ENCODE data around the gene VTI1A.

The VTI1A gene

GRCh38 chr10:112758961-112759360 lies 311.9 kb downstream of the VTI1A start:
- no peak for DNase-seq (ENCODE audit: low read depth)

- no peak for DNase-seq (ENCODE audit: low read depth)
Measured at GRCh38 chr10:112759496-112759895, 312.5 kb downstream of the VTI1A start.

- no peak for DNase-seq (ENCODE audit: low read depth)
Measured at GRCh38 chr10:112761256-112761655, 314.2 kb downstream of the VTI1A start.

- peak; percentile 25 for DNase-seq (ENCODE audit: low read depth)
Measured at GRCh38 chr10:112763916-112764520, 317.0 kb downstream of the VTI1A start.

GRCh38 chr10:112765717-112766235 lies 318.8 kb downstream of the VTI1A start:
- no peak for DNase-seq (ENCODE audit: low read depth)

- no peak for DNase-seq (ENCODE audit: low read depth)
Measured at GRCh38 chr10:112766636-112767035, 319.6 kb downstream of the VTI1A start.

- no peak for DNase-seq (ENCODE audit: low read depth)
Measured at GRCh38 chr10:112767156-112767555, 320.1 kb downstream of the VTI1A start.

GRCh38 chr10:112768121-112768520 lies 321.1 kb downstream of the VTI1A start:
- peak; percentile 12 for DNase-seq (ENCODE audit: low read depth)

- DNase-seq (ENCODE audit: low read depth) = no peak
Measured at GRCh38 chr10:112769081-112769480, 322.1 kb downstream of the VTI1A start.

GRCh38 chr10:112769611-112770370 lies 322.8 kb downstream of the VTI1A start:
- no peak for DNase-seq (ENCODE audit: low read depth)

- no peak for DNase-seq (ENCODE audit: low read depth)
Measured at GRCh38 chr10:112771733-112772132, 324.7 kb downstream of the VTI1A start.

GRCh38 chr10:112773783-112774182 lies 326.8 kb downstream of the VTI1A start:
- DNase-seq (ENCODE audit: low read depth) = no peak

- DNase-seq (ENCODE audit: low read depth) = no peak
Measured at GRCh38 chr10:112774210-112774609, 327.2 kb downstream of the VTI1A start.

GRCh38 chr10:112774798-112775197 lies 327.8 kb downstream of the VTI1A start:
- no peak for DNase-seq (ENCODE audit: low read depth)

- DNase-seq (ENCODE audit: low read depth) = peak; percentile 21
Measured at GRCh38 chr10:112775381-112775780, 328.4 kb downstream of the VTI1A start.

- no peak for DNase-seq (ENCODE audit: low read depth)
Measured at GRCh38 chr10:112775892-112776674, 329.1 kb downstream of the VTI1A start.

GRCh38 chr10:112778579-112778978 lies 331.6 kb downstream of the VTI1A start:
- no peak for DNase-seq (ENCODE audit: low read depth)

- no peak for DNase-seq (ENCODE audit: low read depth)
Measured at GRCh38 chr10:112779025-112779770, 332.2 kb downstream of the VTI1A start.

- DNase-seq (ENCODE audit: low read depth) = peak; percentile 19
Measured at GRCh38 chr10:112782200-112782907, 335.3 kb downstream of the VTI1A start.

GRCh38 chr10:112783351-112784021 lies 336.5 kb downstream of the VTI1A start:
- no peak for DNase-seq (ENCODE audit: low read depth)

- DNase-seq (ENCODE audit: low read depth) = no peak
Measured at GRCh38 chr10:112784022-112784461, 337.0 kb downstream of the VTI1A start.
